Stimulated activated CD8-positive, alpha-beta memory T cell treated with anti-CD3 and anti-CD28 coated beads, Interleukin-15, amount 100 ng/mL, for 48 hours (primary cell): ENCODE results near the gene TRMT11.
A peak's percentile ranks its signal among the peaks of the same experiment; 100 is the strongest.
"Not testable (repeated sequence)": the region's sequence is repeated elsewhere in the genome, so short reads cannot be mapped to it uniquely, and the experiment has no call there.

ENCODE experiments used
- DNase-seq, 2 donors: peaks; one replicate each; pipeline ENCODE4 v3.0.0-alpha.2; 2020; ENCODE audit warnings: low read depth in 2 of 2

Gene TRMT11

GRCh38 chr6:125994670-125995488 lies 8.5 kb downstream of the TRMT11 start:
- DNase-seq: no peak

GRCh38 chr6:125995972-125996580 lies 9.7 kb downstream of the TRMT11 start:
- DNase-seq: peak; percentile 34 to 42

- DNase-seq: no peak
Measured at GRCh38 chr6:126002755-126003679, 16.7 kb downstream of the TRMT11 start.

- DNase-seq: no peak
Measured at GRCh38 chr6:126007800-126008199, 21.5 kb downstream of the TRMT11 start.

GRCh38 chr6:126010040-126010439 lies 23.7 kb downstream of the TRMT11 start:
- DNase-seq: no peak

- no peak for DNase-seq
Measured at GRCh38 chr6:126015863-126016262, 29.5 kb downstream of the TRMT11 start.

GRCh38 chr6:126016591-126016990 lies 30.3 kb downstream of the TRMT11 start:
- DNase-seq: no peak

- no peak for DNase-seq
Measured at GRCh38 chr6:126017668-126018067, 31.3 kb downstream of the TRMT11 start.

GRCh38 chr6:126020305-126021050 lies 34.1 kb downstream of the TRMT11 start:
- DNase-seq: no peak

- DNase-seq: not testable (repeated sequence)
Measured at GRCh38 chr6:126023474-126023873, 37.1 kb downstream of the TRMT11 start.

- no peak for DNase-seq
Measured at GRCh38 chr6:126026001-126026400, 39.7 kb downstream of the TRMT11 start.

GRCh38 chr6:126027601-126028000 lies 41.3 kb downstream of the TRMT11 start:
- DNase-seq: no peak

- no peak for DNase-seq
Measured at GRCh38 chr6:126030045-126030444, 43.7 kb downstream of the TRMT11 start.

GRCh38 chr6:126033696-126034095 lies 47.4 kb downstream of the TRMT11 start:
- DNase-seq: no peak

- no peak for DNase-seq
Measured at GRCh38 chr6:126034656-126035055, 48.3 kb downstream of the TRMT11 start.

GRCh38 chr6:126035764-126036163 lies 49.4 kb downstream of the TRMT11 start:
- DNase-seq: no peak

GRCh38 chr6:126038234-126038633 lies 51.9 kb downstream of the TRMT11 start:
- no peak for DNase-seq

- DNase-seq: no peak
Measured at GRCh38 chr6:126039284-126039683, 52.9 kb downstream of the TRMT11 start.

- no peak for DNase-seq
Measured at GRCh38 chr6:126040394-126040793, 54.1 kb downstream of the TRMT11 start.

- no peak for DNase-seq
Measured at GRCh38 chr6:126040826-126041225, 54.5 kb downstream of the TRMT11 start.

GRCh38 chr6:126041516-126041915 lies 55.2 kb downstream of the TRMT11 start:
- no peak for DNase-seq

GRCh38 chr6:126042001-126042419 lies 55.7 kb downstream of the TRMT11 start:
- no peak for DNase-seq
